Keratinocyte (primary cell): ENCODE results near the gene MTFP1.

Experiments used
- CTCF ChIP-seq, 3 experiments: IDR thresholded peaks in 1 of 3; conservative IDR thresholded peaks in 1 of 3; optimal IDR thresholded peaks in 1 of 3; 2 replicates in 2 of 3; 3 replicates in 1 of 3; pipeline versions ENCODE3 to v1.5.1; 2011; ENCODE audit warnings: low read length in 3 of 3, mild to moderate bottlenecking in 3 of 3, moderate library complexity in 2 of 3, control low read depth in 1 of 3, inconsistent platforms in 1 of 3; ENCODE audit not compliant: insufficient read depth in 2 of 3; ENCODE audit errors: extremely low read depth in 1 of 3
- EZH2 ChIP-seq: IDR thresholded peaks from one replicate; pipeline ENCODE4 v1.6.1; 2012; ENCODE audit warnings: inconsistent platforms, mild to moderate bottlenecking, low read length, moderate library complexity

DNA sequence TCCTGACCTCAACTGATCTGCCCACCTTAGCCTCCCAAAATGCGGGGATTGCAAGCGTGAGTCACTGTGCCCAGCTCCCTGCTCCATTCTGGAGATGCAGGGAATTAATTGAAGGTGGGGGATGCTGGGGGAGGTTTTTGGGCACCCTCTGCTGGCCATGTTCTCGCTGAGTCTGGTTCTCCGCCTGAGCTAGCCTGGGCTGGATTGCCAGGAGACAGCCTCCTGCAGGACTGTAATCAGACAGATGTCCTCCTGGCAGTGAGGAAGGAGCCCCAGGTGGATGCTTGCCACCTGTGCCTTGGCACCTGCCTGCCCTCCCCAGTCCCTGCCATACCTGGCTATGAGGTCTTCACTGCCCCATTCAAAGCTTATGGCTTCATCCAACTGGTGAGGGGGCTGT, 5.4 kb downstream of the MTFP1 start:
- TF ChIP-seq CTCF (optimal IDR thresholded peaks at IDR 0.05 in 1 of 3, IDR thresholded peaks at IDR 0.05 in 1 of 3, conservative IDR thresholded peaks at IDR 0.05 in 1 of 3; ENCODE audit: extremely low read depth in 1 of 3, insufficient read depth in 2 of 3, low read length in 3 of 3) (peak in 2 of 3 experiments; percentile 17 to 45), EZH2 (no peak)
